ENCODE results near the gene ACBD7. TPM values are rescaled to one million over a fixed set of nuclear protein-coding genes. Genes with fewer than 3 reads are reported as not detected.

Gene ACBD7
- total and polyA plus RNA-seq, 7 donors = 0.57 TPM; not detected in 6

- no peak overlapping the region for H3K4me3 ChIP-seq
- H3K4me1 ChIP-seq = no peaks in the 10 kb centered on the region
- DNase-seq = no peak
- H3K36me3 ChIP-seq = peaks cover 4 to 53% (median 21%) of the 10 kb centered on the region in 4 donors
- no peaks in the 10 kb centered on the region for H3K27me3 ChIP-seq
- intact Hi-C loops (cut with DNase I) = no loop called here
- 95 to 96% methylated on average over 1 of the region's 1 CpG for WGBS, 2 donors
- no peaks in the 10 kb centered on the region for H3K9me3 ChIP-seq
- H3K27ac ChIP-seq = no peak overlapping the region
- TF ChIP-seq CTCF (IDR thresholded peaks at IDR 0.05) (no peak), POLR2A (IDR thresholded peaks at IDR 0.05) (no peak), POLR2AphosphoS5 (IDR thresholded peaks at IDR 0.05) (no peak), EP300 (IDR thresholded peaks at IDR 0.05) (no peak)
These were observed 33.1 kb upstream of the ACBD7 start for GRCh38 chr10:15121707-15122106.

GRCh38 chr10:15120523-15120922 is 31.9 kb upstream of the ACBD7 start:
- TF ChIP-seq EP300 (IDR thresholded peaks at IDR 0.05) = no peak
- TF ChIP-seq POLR2AphosphoS5 (IDR thresholded peaks at IDR 0.05) = no peak
- no peak for TF ChIP-seq CTCF (IDR thresholded peaks at IDR 0.05)
- TF ChIP-seq POLR2A (IDR thresholded peaks at IDR 0.05) = no peak
- no peak for DNase-seq
- Histone ChIP-seq H3K9me3 (no peaks in the 10 kb centered on the region), H3K27me3 (no peaks in the 10 kb centered on the region), H3K27ac (no peak overlapping the region), H3K4me3 (no peak overlapping the region), H3K36me3 (peaks cover 4 to 50% (median 14%) of the 10 kb centered on the region in 4 donors), H3K4me1 (no peaks in the 10 kb centered on the region)
- WGBS, 2 donors = 93 to 94% methylated on average over 5 of the region's 5 CpGs
- intact Hi-C loops (cut with DNase I) = no loop called here

GRCh38 chr10:15118615-15119014 is 30.0 kb upstream of the ACBD7 start:
- H3K4me1 ChIP-seq = no peaks in the 10 kb centered on the region
- H3K36me3 ChIP-seq = peaks cover 4 to 57% (median 11%) of the 10 kb centered on the region in 4 donors
- intact Hi-C loops (cut with DNase I) = no loop called here
- WGBS, 2 donors = 70 to 82% methylated on average over 1 of the region's 1 CpG
- H3K27ac ChIP-seq = no peak overlapping the region
- no peaks in the 10 kb centered on the region for H3K27me3 ChIP-seq
- no peak overlapping the region for H3K4me3 ChIP-seq
- no peaks in the 10 kb centered on the region for H3K9me3 ChIP-seq
- TF ChIP-seq POLR2AphosphoS5 (IDR thresholded peaks at IDR 0.05) (no peak), CTCF (IDR thresholded peaks at IDR 0.05) (no peak), EP300 (IDR thresholded peaks at IDR 0.05) (no peak), POLR2A (IDR thresholded peaks at IDR 0.05) (no peak)
- no peak for DNase-seq

GRCh38 chr10:15116225-15116624 is 27.6 kb upstream of the ACBD7 start:
- H3K36me3 ChIP-seq = peaks cover 4 to 69% (median 15%) of the 10 kb centered on the region in 4 donors
- DNase-seq = no peak
- no peaks in the 10 kb centered on the region for H3K27me3 ChIP-seq
- no peak overlapping the region for H3K4me3 ChIP-seq
- intact Hi-C loops (cut with DNase I) = no loop called here
- TF ChIP-seq CTCF (IDR thresholded peaks at IDR 0.05) (no peak), EP300 (IDR thresholded peaks at IDR 0.05) (no peak), POLR2AphosphoS5 (IDR thresholded peaks at IDR 0.05) (no peak), POLR2A (IDR thresholded peaks at IDR 0.05) (no peak)
- no peaks in the 10 kb centered on the region for H3K9me3 ChIP-seq
- WGBS, 2 donors = 87 to 97% methylated on average over 5 of the region's 5 CpGs
- no peaks in the 10 kb centered on the region for H3K4me1 ChIP-seq
- H3K27ac ChIP-seq = no peak overlapping the region

- Histone ChIP-seq H3K4me1 (no peaks in the 10 kb centered on the region), H3K27ac (no peak overlapping the region), H3K9me3 (no peaks in the 10 kb centered on the region), H3K27me3 (no peaks in the 10 kb centered on the region), H3K36me3 (peaks cover 7 to 79% (median 14%) of the 10 kb centered on the region in 4 donors), H3K4me3 (no peak overlapping the region)
- no peak for DNase-seq
- no peak for TF ChIP-seq POLR2A (IDR thresholded peaks at IDR 0.05)
- intact Hi-C loops (cut with DNase I) = no loop called here
- WGBS, 2 donors = 93 to 99% methylated on average over 4 of the region's 4 CpGs
These were observed 25.2 kb upstream of the ACBD7 start for GRCh38 chr10:15113766-15114165.

Data from sigmoid colon (tissue), 7 donors.